KMS-11 (cell line): ENCODE results near the gene PFKFB2.

Experiments used
- H2AFZ ChIP-seq: fragments of 200-600 bp; sonication (generic); 2 replicates; pipeline ENCODE4 v1.6.1; 2016; ENCODE audit warnings: antibody characterized with exemption, mixed run types, low read depth
- H3K27ac ChIP-seq: fragments of 200-600 bp; sonication (generic); 2 replicates; pipeline ENCODE4 v1.6.1; 2016; ENCODE audit warnings: mild to moderate bottlenecking, mixed run types
- H3K27me3 ChIP-seq: fragments of 200-600 bp; sonication (generic); 2 replicates; pipeline ENCODE4 v1.6.1; 2017; ENCODE audit warnings: mild to moderate bottlenecking, low read depth, mixed run types, moderate library complexity; ENCODE audit not compliant: insufficient read depth
- H3K36me3 ChIP-seq: fragments of 200-600 bp; sonication (generic); 2 replicates; pipeline ENCODE4 v1.6.1; 2017; ENCODE audit warnings: mild to moderate bottlenecking, mixed run types; ENCODE audit not compliant: insufficient read depth
- H3K4me1 ChIP-seq: fragments of 200-600 bp; sonication (generic); 2 replicates; pipeline ENCODE4 v1.6.1; 2016; ENCODE audit warnings: mild to moderate bottlenecking, low read depth, mixed run types; ENCODE audit not compliant: poor library complexity, severe bottlenecking
- H3K4me2 ChIP-seq: fragments of 200-600 bp; sonication (generic); 2 replicates; pipeline ENCODE4 v1.7.0; 2016; ENCODE audit warnings: mild to moderate bottlenecking, mixed run types
- H3K4me3 ChIP-seq: fragments of 200-600 bp; sonication (generic); IDR thresholded peaks from 2 replicates; pipeline ENCODE4 v1.6.1; 2017; ENCODE audit warnings: low read depth, low read length, mixed read lengths; ENCODE audit not compliant: insufficient read depth
- H3K79me2 ChIP-seq: fragments of 200-600 bp; sonication (generic); 2 replicates; pipeline ENCODE4 v1.6.1; 2016; ENCODE audit warnings: low read depth, mixed run types; ENCODE audit not compliant: insufficient read depth
- H3K9ac ChIP-seq: fragments of 200-600 bp; sonication (generic); 2 replicates; pipeline ENCODE4 v1.6.1; 2016; ENCODE audit warnings: mild to moderate bottlenecking, mixed run types
- H4K20me1 ChIP-seq: fragments of 200-600 bp; sonication (generic); 2 replicates; pipeline ENCODE4 v1.6.1; 2016; ENCODE audit warnings: mild to moderate bottlenecking, mixed run types; ENCODE audit not compliant: insufficient read depth
- TF ChIP-seq, protein P1 (sequence below): fragments of 200-600 bp; sonication (generic); conservative IDR thresholded peaks from 2 replicates; pipeline ENCODE4 v1.6.1; 2017; ENCODE audit warnings: low read depth, mild to moderate bottlenecking, antibody characterized with exemption, low read length, moderate library complexity, mixed read lengths

PFKFB2 gene

DNA sequence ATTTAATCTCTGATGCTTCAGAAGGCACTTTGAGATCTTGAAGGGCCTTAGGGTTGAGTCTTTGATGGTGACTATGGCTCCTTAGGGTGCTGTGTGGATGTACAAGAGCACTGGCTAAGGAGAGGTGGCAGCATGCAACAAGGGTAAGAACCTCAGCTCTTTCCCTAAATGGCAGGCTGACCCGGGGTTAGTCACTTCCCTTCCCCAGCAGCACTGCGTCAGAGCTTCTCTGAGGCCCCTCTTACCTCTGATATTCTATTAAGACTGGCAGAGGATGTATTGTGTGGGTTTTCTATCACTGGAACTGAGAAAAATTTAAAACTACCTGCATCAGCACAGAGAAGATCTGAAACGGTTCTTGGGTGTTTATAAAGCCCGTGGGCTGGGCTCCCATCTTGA is 32.4 kb upstream of the PFKFB2 start:
- Histone ChIP-seq H3K9ac (no peak overlapping the region), H4K20me1 (no peaks in the 10 kb centered on the region), H3K79me2 (no peaks in the 10 kb centered on the region), H3K4me2 (no peak overlapping the region), H2AFZ (no peak overlapping the region), H3K27me3 (no peaks in the 10 kb centered on the region), H3K4me1 (no peaks in the 10 kb centered on the region), H3K36me3 (no peaks in the 10 kb centered on the region), H3K4me3 (no peak overlapping the region), H3K27ac (no peak overlapping the region)
- TF ChIP-seq, protein P1, sequence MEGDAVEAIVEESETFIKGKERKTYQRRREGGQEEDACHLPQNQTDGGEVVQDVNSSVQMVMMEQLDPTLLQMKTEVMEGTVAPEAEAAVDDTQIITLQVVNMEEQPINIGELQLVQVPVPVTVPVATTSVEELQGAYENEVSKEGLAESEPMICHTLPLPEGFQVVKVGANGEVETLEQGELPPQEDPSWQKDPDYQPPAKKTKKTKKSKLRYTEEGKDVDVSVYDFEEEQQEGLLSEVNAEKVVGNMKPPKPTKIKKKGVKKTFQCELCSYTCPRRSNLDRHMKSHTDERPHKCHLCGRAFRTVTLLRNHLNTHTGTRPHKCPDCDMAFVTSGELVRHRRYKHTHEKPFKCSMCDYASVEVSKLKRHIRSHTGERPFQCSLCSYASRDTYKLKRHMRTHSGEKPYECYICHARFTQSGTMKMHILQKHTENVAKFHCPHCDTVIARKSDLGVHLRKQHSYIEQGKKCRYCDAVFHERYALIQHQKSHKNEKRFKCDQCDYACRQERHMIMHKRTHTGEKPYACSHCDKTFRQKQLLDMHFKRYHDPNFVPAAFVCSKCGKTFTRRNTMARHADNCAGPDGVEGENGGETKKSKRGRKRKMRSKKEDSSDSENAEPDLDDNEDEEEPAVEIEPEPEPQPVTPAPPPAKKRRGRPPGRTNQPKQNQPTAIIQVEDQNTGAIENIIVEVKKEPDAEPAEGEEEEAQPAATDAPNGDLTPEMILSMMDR, result no peak

GRCh38 chr1:207021139-207021861 is 31.8 kb upstream of the PFKFB2 start:
- no peaks in the 10 kb centered on the region for H3K36me3 ChIP-seq
- H3K27ac ChIP-seq, result no peak overlapping the region
- H3K4me1 ChIP-seq, result no peaks in the 10 kb centered on the region
- H3K79me2 ChIP-seq, result no peaks in the 10 kb centered on the region
- H3K4me3 ChIP-seq, result no peak overlapping the region
- no peaks in the 10 kb centered on the region for H3K27me3 ChIP-seq
- no peak overlapping the region for H3K9ac ChIP-seq
- no peak overlapping the region for H3K4me2 ChIP-seq
- TF ChIP-seq, protein P1, result no peak
- H2AFZ ChIP-seq, result no peak overlapping the region
- H4K20me1 ChIP-seq, result no peaks in the 10 kb centered on the region

GRCh38 chr1:207021876-207022596 is 31.0 kb upstream of the PFKFB2 start:
- Histone ChIP-seq H2AFZ (no peak overlapping the region), H3K4me3 (no peak overlapping the region), H3K79me2 (no peaks in the 10 kb centered on the region), H3K9ac (no peak overlapping the region), H3K27ac (no peak overlapping the region), H3K4me1 (no peaks in the 10 kb centered on the region), H3K36me3 (no peaks in the 10 kb centered on the region), H4K20me1 (no peaks in the 10 kb centered on the region), H3K27me3 (no peaks in the 10 kb centered on the region), H3K4me2 (no peak overlapping the region)
- TF ChIP-seq, protein P1, result no peak

- Histone ChIP-seq H3K79me2 (no peaks in the 10 kb centered on the region), H3K27ac (no peak overlapping the region), H3K36me3 (no peaks in the 10 kb centered on the region), H3K4me1 (no peaks in the 10 kb centered on the region), H3K9ac (no peak overlapping the region), H2AFZ (no peak overlapping the region), H3K4me3 (no peak overlapping the region), H3K27me3 (no peaks in the 10 kb centered on the region), H3K4me2 (no peak overlapping the region), H4K20me1 (no peaks in the 10 kb centered on the region)
- TF ChIP-seq, protein P1, result no peak
These were observed 29.9 kb upstream of the PFKFB2 start for GRCh38 chr1:207022996-207023679.
